ENCODE data around the gene HCCS.

HCCS gene

GRCh38 chrX:11130136-11130535 is 19.0 kb downstream of the HCCS start:
- Histone ChIP-seq H3K4me3 (no peak overlapping the region), H3K27ac (no peak overlapping the region), H3K4me1 (peaks cover 0 to 9% (median 0%) of the 10 kb centered on the region in 10 experiments; a peak in 4 of 20 replicates), H4K20me1 (peaks cover 0 to 5% (median 0%) of the 10 kb centered on the region in 11 experiments; a peak in 2 of 22 replicates), H3K36me3 (no peaks in the 10 kb centered on the region), H3K9me3 (replicated peaks in 1 of 11) (peaks cover 0 to 14% (median 11%) of the 10 kb centered on the region in 11 experiments; a peak in 14 of 22 replicates), H3K4me2 (no peak overlapping the region), H3K27me3 (peaks cover 75 to 99% (median 96%) of the 10 kb centered on the region in 11 experiments), H3K9ac (no peak overlapping the region)
- TF ChIP-seq Cebpa-rat (IDR thresholded peaks at IDR 0.05) = no peak

GRCh38 chrX:11131146-11131545 is 20.0 kb downstream of the HCCS start:
- Histone ChIP-seq H3K36me3 (no peaks in the 10 kb centered on the region), H3K4me1 (peaks cover 0 to 9% (median 0%) of the 10 kb centered on the region in 10 experiments; a peak in 4 of 20 replicates), H3K4me3 (no peak overlapping the region), H3K27me3 (peaks cover 76 to 99% (median 96%) of the 10 kb centered on the region in 11 experiments), H3K9ac (no peak overlapping the region), H3K27ac (no peak overlapping the region), H3K9me3 (replicated peaks in 1 of 11) (peaks cover 0 to 14% (median 11%) of the 10 kb centered on the region in 11 experiments; a peak in 14 of 22 replicates), H4K20me1 (peaks cover 0 to 5% (median 0%) of the 10 kb centered on the region in 11 experiments; a peak in 1 of 22 replicates), H3K4me2 (peak overlapping the region in 1 of 11 experiments; percentile 15; a peak in 1 of 22 replicates)
- TF ChIP-seq Cebpa-rat (IDR thresholded peaks at IDR 0.05) = no peak

DNA sequence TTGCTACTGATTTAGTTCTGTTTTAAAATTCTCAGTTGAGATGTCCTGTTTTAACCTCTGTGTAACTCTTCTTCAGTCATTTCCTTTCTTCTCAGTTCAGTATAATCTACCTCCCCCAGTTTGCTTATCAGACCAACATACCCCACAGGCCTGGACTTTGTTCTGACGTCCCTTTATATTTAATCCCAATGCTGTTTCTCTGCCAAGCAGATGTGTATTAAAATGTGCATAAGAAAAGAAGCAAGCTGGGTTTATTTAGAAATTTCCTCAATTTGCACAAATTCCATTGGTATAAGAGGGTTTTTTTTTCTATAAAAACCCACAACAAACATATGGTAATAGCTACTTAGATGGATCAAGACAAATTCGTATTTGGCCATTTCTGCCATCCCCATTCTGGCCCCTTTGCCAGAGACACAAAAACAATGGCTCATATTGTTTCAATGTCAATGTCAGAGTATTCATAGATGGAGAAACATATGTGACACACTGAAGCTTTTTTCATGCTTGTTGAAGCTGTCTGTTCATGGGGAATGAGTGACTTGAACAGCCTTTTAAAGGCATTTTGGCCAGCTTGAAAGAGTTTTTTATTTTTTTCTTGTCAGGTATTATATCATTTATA is 24.5 kb downstream of the HCCS start:
- Histone ChIP-seq H3K27ac (no peak overlapping the region), H4K20me1 (peaks cover 0 to 16% (median 0%) of the 10 kb centered on the region in 11 experiments; a peak in 5 of 22 replicates), H3K4me1 (no peaks in the 10 kb centered on the region), H3K9ac (no peak overlapping the region), H3K27me3 (peaks cover 81 to 88% (median 85%) of the 10 kb centered on the region in 11 experiments), H3K4me2 (no peak overlapping the region), H3K9me3 (replicated peaks in 1 of 11) (no peaks in the 10 kb centered on the region), H3K4me3 (no peak overlapping the region), H3K36me3 (no peaks in the 10 kb centered on the region)
- TF ChIP-seq Cebpa-rat (IDR thresholded peaks at IDR 0.05) = no peak

- Histone ChIP-seq H3K4me1 (no peaks in the 10 kb centered on the region), H3K9me3 (replicated peaks in 1 of 11) (no peaks in the 10 kb centered on the region), H3K27me3 (peaks cover 79 to 87% (median 83%) of the 10 kb centered on the region in 11 experiments), H3K36me3 (no peaks in the 10 kb centered on the region), H4K20me1 (peaks cover 0 to 16% (median 0%) of the 10 kb centered on the region in 11 experiments; a peak in 5 of 22 replicates), H3K4me2 (no peak overlapping the region), H3K9ac (no peak overlapping the region), H3K27ac (no peak overlapping the region), H3K4me3 (no peak overlapping the region)
- no peak for TF ChIP-seq Cebpa-rat (IDR thresholded peaks at IDR 0.05)
Measured at GRCh38 chrX:11137543-11138139, 26.5 kb downstream of the HCCS start.

- Histone ChIP-seq H3K9ac (no peak overlapping the region), H3K36me3 (no peaks in the 10 kb centered on the region), H3K4me1 (no peaks in the 10 kb centered on the region), H3K9me3 (replicated peaks in 1 of 11) (no peaks in the 10 kb centered on the region), H3K27ac (no peak overlapping the region), H3K4me3 (no peak overlapping the region), H4K20me1 (peaks cover 0 to 21% (median 0%) of the 10 kb centered on the region in 11 experiments; a peak in 7 of 22 replicates), H3K27me3 (peaks cover 79 to 87% (median 83%) of the 10 kb centered on the region in 11 experiments), H3K4me2 (no peak overlapping the region)
- no peak for TF ChIP-seq Cebpa-rat (IDR thresholded peaks at IDR 0.05)
Measured at GRCh38 chrX:11138498-11139390, 27.6 kb downstream of the HCCS start.

- Histone ChIP-seq H3K36me3 (no peaks in the 10 kb centered on the region), H3K9ac (no peak overlapping the region), H3K4me2 (peak overlapping the region in 1 of 11 experiments; percentile 16; a peak in 2 of 22 replicates), H3K27ac (0 out of 22 replicates have a peak overlapping the region, but pooled peaks of 1 of the 11 experiments have one; percentile 7), H4K20me1 (peaks cover 0 to 10% (median 0%) of the 10 kb centered on the region in 11 experiments; a peak in 6 of 22 replicates), H3K9me3 (replicated peaks in 1 of 11) (no peaks in the 10 kb centered on the region), H3K4me1 (peaks cover 0 to 10% (median 0%) of the 10 kb centered on the region in 10 experiments; a peak in 2 of 20 replicates), H3K27me3 (peaks cover 90 to 100% (median 95%) of the 10 kb centered on the region in 11 experiments), H3K4me3 (no peak overlapping the region)
- no peak for TF ChIP-seq Cebpa-rat (IDR thresholded peaks at IDR 0.05)
Measured at GRCh38 chrX:11143931-11144678, 33.0 kb downstream of the HCCS start.

- Histone ChIP-seq H3K4me2 (no peak overlapping the region), H3K27me3 (peaks cover 89 to 100% (median 97%) of the 10 kb centered on the region in 11 experiments), H4K20me1 (peaks cover 0 to 7% (median 0%) of the 10 kb centered on the region in 11 experiments; a peak in 3 of 22 replicates), H3K27ac (no peak overlapping the region), H3K4me3 (no peak overlapping the region), H3K36me3 (no peaks in the 10 kb centered on the region), H3K9ac (no peak overlapping the region), H3K9me3 (replicated peaks in 1 of 11) (no peaks in the 10 kb centered on the region), H3K4me1 (peaks cover 0 to 10% (median 0%) of the 10 kb centered on the region in 10 experiments; a peak in 2 of 20 replicates)
- no peak for TF ChIP-seq Cebpa-rat (IDR thresholded peaks at IDR 0.05)
Measured at GRCh38 chrX:11146411-11146810, 35.3 kb downstream of the HCCS start.

DNA sequence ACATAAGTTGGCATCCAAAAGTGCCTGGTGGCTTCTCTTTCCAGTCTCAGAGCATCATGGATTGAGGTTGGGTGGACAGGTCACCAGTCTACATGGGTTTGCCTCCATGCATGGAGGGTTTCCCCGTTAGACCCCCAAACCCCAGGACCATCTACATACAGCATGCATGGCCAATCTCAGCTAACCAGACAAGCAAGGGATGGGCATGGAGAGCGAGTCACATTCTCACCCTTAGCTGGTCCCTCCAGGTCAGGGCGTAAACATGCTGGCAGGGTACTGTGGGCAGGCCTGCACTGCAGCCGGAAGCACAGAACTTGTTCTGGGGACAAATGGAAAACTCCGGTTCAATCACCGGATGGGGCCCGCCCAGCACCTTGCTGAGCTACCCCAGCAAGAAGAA is 37.3 kb downstream of the HCCS start:
- Histone ChIP-seq H3K4me1 (peaks cover 0 to 10% (median 0%) of the 10 kb centered on the region in 10 experiments; a peak in 2 of 20 replicates), H3K9me3 (replicated peaks in 1 of 11) (no peaks in the 10 kb centered on the region), H3K27me3 (peaks cover 85 to 100% (median 97%) of the 10 kb centered on the region in 11 experiments), H3K4me3 (no peak overlapping the region), H3K4me2 (no peak overlapping the region), H4K20me1 (peaks cover 0 to 6% (median 0%) of the 10 kb centered on the region in 11 experiments; a peak in 4 of 22 replicates), H3K9ac (no peak overlapping the region), H3K36me3 (no peaks in the 10 kb centered on the region), H3K27ac (no peak overlapping the region)
- TF ChIP-seq Cebpa-rat (IDR thresholded peaks at IDR 0.05) = no peak

Measured in BLaER1 treated with 17β-estradiol and CSF1 and Interleukin-3, amounts not matched to agents 10 nM and 100 nM (cell line).